HepG2 (cell line): ENCODE measurements around the gene CAD. TPM values are rescaled to one million over a fixed set of nuclear protein-coding genes. Genes with fewer than 3 reads are reported as not detected.

Experiments used
- ATM ChIP-seq: fragments of 450-650 bp; IDR thresholded peaks from 2 replicates; pipeline ENCODE4 v1.7.1; 2017; ENCODE audit warnings: mild to moderate bottlenecking, borderline replicate concordance
- BHLHE40 ChIP-seq: IDR thresholded peaks from 2 replicates; pipeline ENCODE4 v1.6.1; 2011; ENCODE audit warnings: low read length, improper control_type of control experiment
- CBFB ChIP-seq: sonication (generic); formaldehyde crosslinking; IDR thresholded peaks from 2 replicates; pipeline ENCODE4 v1.4.0; 2020; ENCODE audit warnings: missing genetic modification reagents
- RBM39 ChIP-seq: fragments of 200-400 bp; formaldehyde crosslinking; IDR thresholded peaks from one replicate; pipeline ENCODE4 v1.6.1; 2018; ENCODE audit warnings: antibody characterized with exemption, mild to moderate bottlenecking, low read depth, low read length; ENCODE audit not compliant: poor library complexity, severe bottlenecking
- ZFAT ChIP-seq: sonication (generic); formaldehyde crosslinking; conservative IDR thresholded peaks from 2 replicates; pipeline ENCODE4 v1.8.1; 2023; ENCODE audit warnings: missing genetic modification reagents, inconsistent platforms
- ZIK1 ChIP-seq: sonication (generic); formaldehyde crosslinking; IDR thresholded peaks from 2 replicates; pipeline ENCODE4 v1.5.0; 2020; ENCODE audit warnings: mild to moderate bottlenecking, low read depth, missing genetic modification reagents, borderline replicate concordance
- ZNF17 ChIP-seq: sonication (generic); formaldehyde crosslinking; IDR thresholded peaks from 2 replicates; pipeline ENCODE4 v1.5.0; 2020; ENCODE audit warnings: mild to moderate bottlenecking, missing genetic modification reagents
- ZNF205 ChIP-seq: IDR thresholded peaks from 2 replicates; pipeline ENCODE4 v1.6.1; 2018; ENCODE audit warnings: missing biosample characterization, missing genetic modification reagents
- ZNF3 ChIP-seq: IDR thresholded peaks from 2 replicates; pipeline ENCODE4 v1.7.0; 2017; ENCODE audit warnings: inconsistent platforms
- ZNF317 ChIP-seq: sonication (generic); formaldehyde crosslinking; IDR thresholded peaks from 2 replicates; pipeline ENCODE4 v1.5.0; 2020; ENCODE audit warnings: mild to moderate bottlenecking, missing genetic modification reagents
- ZNF614 ChIP-seq: IDR thresholded peaks from 2 replicates; pipeline ENCODE4 v1.6.1; 2018; ENCODE audit warnings: missing biosample characterization, missing genetic modification reagents, inconsistent platforms, borderline replicate concordance
- polyA plus RNA-seq, 8 experiments: library from polyadenylated mRNA; depleted of rRNA in 3 of 8; stranded (reverse) in 7 of 8; unstranded in 1 of 8; fragments of >200 nt; fragmentation: Illumina TruSeq in 4 of 8; extraction: Trizol in 4 of 8; gene quantifications; 2 replicates each; pipeline versions ENCODE4 v1.2.1 to v1.2.3, GENCODE V29; 2011 to 2016; ENCODE audit warnings: low read depth in 4 of 8, missing spikeins in 1 of 8, mixed read lengths in 1 of 8; ENCODE audit not compliant: insufficient read depth in 1 of 8
- total RNA-seq, 5 experiments: library from RNA; depleted of rRNA; stranded (reverse); fragments of >200 nt; fragmentation: Illumina TruSeq; extraction: Trizol; gene quantifications; 2 replicates each; pipeline ENCODE4 v1.2.3, GENCODE V29; 2016; ENCODE audit warnings: low read depth in 1 of 5
- TF ChIP-seq, protein P1 (sequence below): sonication (generic); formaldehyde crosslinking; IDR thresholded peaks from 2 replicates; pipeline ENCODE4 v1.5.0; 2020; ENCODE audit warnings: mild to moderate bottlenecking, missing genetic modification reagents
- TF ChIP-seq, protein P2 (sequence below): sonication (generic); formaldehyde crosslinking; IDR thresholded peaks from 2 replicates; pipeline ENCODE4 v1.4.0; 2020; ENCODE audit warnings: missing genetic modification reagents, borderline replicate concordance
- TF ChIP-seq, protein P3 (sequence below), 2 experiments: IDR thresholded peaks; 2 replicates each; pipeline ENCODE4 v1.6.1; 2011 to 2012; ENCODE audit warnings: low read length in 2 of 2, borderline replicate concordance in 1 of 2, low read depth in 1 of 2, mild to moderate bottlenecking in 1 of 2, moderate library complexity in 1 of 2
- TF ChIP-seq, protein P4 (sequence below): sonication (generic); formaldehyde crosslinking; IDR thresholded peaks from 2 replicates; pipeline ENCODE4 v1.5.0; 2020; ENCODE audit warnings: mild to moderate bottlenecking, missing genetic modification reagents, moderate library complexity

CAD gene
- total and polyA plus RNA-seq, 2 of the 13 experiments (the other 11 are each of a cell fraction or from before 2014, with no cell fraction given), result 21.7 to 37.0 TPM

DNA sequence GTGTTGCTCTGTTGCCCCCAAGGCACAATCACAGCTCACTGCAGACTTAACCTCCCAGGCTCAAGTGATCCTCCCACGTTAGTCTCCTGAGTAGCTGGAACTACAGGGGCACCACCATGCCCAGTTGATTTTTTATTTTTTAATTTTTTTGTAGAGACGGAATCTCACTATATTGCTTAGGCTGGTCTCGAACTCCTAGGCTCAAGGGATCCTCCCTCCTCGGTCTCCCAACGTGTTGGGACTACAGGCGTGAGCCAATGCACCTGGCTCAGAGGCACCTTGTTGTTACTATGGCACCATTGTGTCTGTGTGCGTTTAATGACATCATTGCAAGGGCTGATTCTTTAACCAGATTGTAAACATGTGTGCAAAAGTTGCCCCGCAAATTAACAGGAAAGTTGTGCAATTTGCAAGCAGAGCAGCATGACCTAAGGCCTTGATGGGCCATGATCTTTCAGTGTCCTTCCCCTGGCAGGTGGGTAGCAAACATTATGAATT is 45.8 kb upstream of the CAD start (continued):
- TF ChIP-seq ZNF317 (CRISPR knock-in tag) (peak; percentile 79; the same call in 1 of the 2 replicates), CBFB (CRISPR knock-in tag) (peak; percentile 56; the same call in 1 of the 2 replicates), RBM39 (no peak), ZIK1 (CRISPR knock-in tag) (no peak), ZNF17 (CRISPR knock-in tag) (no peak), BHLHE40 (0 out of 2 replicates have a peak, but pooled peaks have one; percentile 34), ZFAT (CRISPR knock-in tag) (no peak), ATM (no peak), ZNF205 (peak; percentile 82), ZNF3 (peak; percentile 76; the same call in 1 of the 2 replicates), ZNF614 (CRISPR knock-in tag) (peak; percentile 91)
- TF ChIP-seq, protein P1, sequence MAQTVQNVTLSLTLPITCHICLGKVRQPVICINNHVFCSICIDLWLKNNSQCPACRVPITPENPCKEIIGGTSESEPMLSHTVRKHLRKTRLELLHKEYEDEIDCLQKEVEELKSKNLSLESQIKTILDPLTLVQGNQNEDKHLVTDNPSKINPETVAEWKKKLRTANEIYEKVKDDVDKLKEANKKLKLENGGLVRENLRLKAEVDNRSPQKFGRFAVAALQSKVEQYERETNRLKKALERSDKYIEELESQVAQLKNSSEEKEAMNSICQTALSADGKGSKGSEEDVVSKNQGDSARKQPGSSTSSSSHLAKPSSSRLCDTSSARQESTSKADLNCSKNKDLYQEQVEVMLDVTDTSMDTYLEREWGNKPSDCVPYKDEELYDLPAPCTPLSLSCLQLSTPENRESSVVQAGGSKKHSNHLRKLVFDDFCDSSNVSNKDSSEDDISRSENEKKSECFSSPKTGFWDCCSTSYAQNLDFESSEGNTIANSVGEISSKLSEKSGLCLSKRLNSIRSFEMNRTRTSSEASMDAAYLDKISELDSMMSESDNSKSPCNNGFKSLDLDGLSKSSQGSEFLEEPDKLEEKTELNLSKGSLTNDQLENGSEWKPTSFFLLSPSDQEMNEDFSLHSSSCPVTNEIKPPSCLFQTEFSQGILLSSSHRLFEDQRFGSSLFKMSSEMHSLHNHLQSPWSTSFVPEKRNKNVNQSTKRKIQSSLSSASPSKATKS (CRISPR knock-in tag), result peak; percentile 98; the same call in 1 of the 2 replicates
- TF ChIP-seq, protein P2, sequence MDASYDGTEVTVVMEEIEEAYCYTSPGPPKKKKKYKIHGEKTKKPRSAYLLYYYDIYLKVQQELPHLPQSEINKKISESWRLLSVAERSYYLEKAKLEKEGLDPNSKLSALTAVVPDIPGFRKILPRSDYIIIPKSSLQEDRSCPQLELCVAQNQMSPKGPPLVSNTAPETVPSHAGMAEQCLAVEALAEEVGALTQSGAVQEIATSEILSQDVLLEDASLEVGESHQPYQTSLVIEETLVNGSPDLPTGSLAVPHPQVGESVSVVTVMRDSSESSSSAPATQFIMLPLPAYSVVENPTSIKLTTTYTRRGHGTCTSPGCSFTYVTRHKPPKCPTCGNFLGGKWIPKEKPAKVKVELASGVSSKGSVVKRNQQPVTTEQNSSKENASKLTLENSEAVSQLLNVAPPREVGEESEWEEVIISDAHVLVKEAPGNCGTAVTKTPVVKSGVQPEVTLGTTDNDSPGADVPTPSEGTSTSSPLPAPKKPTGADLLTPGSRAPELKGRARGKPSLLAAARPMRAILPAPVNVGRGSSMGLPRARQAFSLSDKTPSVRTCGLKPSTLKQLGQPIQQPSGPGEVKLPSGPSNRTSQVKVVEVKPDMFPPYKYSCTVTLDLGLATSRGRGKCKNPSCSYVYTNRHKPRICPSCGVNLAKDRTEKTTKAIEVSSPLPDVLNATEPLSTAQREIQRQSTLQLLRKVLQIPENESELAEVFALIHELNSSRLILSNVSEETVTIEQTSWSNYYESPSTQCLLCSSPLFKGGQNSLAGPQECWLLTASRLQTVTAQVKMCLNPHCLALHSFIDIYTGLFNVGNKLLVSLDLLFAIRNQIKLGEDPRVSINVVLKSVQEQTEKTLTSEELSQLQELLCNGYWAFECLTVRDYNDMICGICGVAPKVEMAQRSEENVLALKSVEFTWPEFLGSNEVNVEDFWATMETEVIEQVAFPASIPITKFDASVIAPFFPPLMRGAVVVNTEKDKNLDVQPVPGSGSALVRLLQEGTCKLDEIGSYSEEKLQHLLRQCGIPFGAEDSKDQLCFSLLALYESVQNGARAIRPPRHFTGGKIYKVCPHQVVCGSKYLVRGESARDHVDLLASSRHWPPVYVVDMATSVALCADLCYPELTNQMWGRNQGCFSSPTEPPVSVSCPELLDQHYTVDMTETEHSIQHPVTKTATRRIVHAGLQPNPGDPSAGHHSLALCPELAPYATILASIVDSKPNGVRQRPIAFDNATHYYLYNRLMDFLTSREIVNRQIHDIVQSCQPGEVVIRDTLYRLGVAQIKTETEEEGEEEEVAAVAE (CRISPR knock-in tag), result peak; percentile 84; the same call in 1 of the 2 replicates
- TF ChIP-seq, protein P3, sequence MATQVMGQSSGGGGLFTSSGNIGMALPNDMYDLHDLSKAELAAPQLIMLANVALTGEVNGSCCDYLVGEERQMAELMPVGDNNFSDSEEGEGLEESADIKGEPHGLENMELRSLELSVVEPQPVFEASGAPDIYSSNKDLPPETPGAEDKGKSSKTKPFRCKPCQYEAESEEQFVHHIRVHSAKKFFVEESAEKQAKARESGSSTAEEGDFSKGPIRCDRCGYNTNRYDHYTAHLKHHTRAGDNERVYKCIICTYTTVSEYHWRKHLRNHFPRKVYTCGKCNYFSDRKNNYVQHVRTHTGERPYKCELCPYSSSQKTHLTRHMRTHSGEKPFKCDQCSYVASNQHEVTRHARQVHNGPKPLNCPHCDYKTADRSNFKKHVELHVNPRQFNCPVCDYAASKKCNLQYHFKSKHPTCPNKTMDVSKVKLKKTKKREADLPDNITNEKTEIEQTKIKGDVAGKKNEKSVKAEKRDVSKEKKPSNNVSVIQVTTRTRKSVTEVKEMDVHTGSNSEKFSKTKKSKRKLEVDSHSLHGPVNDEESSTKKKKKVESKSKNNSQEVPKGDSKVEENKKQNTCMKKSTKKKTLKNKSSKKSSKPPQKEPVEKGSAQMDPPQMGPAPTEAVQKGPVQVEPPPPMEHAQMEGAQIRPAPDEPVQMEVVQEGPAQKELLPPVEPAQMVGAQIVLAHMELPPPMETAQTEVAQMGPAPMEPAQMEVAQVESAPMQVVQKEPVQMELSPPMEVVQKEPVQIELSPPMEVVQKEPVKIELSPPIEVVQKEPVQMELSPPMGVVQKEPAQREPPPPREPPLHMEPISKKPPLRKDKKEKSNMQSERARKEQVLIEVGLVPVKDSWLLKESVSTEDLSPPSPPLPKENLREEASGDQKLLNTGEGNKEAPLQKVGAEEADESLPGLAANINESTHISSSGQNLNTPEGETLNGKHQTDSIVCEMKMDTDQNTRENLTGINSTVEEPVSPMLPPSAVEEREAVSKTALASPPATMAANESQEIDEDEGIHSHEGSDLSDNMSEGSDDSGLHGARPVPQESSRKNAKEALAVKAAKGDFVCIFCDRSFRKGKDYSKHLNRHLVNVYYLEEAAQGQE (IDR thresholded peaks at IDR 0.05; ENCODE audit: borderline replicate concordance in 1 of 2, low read depth in 1 of 2, low read length in 2 of 2), result no peak
- TF ChIP-seq, protein P4, sequence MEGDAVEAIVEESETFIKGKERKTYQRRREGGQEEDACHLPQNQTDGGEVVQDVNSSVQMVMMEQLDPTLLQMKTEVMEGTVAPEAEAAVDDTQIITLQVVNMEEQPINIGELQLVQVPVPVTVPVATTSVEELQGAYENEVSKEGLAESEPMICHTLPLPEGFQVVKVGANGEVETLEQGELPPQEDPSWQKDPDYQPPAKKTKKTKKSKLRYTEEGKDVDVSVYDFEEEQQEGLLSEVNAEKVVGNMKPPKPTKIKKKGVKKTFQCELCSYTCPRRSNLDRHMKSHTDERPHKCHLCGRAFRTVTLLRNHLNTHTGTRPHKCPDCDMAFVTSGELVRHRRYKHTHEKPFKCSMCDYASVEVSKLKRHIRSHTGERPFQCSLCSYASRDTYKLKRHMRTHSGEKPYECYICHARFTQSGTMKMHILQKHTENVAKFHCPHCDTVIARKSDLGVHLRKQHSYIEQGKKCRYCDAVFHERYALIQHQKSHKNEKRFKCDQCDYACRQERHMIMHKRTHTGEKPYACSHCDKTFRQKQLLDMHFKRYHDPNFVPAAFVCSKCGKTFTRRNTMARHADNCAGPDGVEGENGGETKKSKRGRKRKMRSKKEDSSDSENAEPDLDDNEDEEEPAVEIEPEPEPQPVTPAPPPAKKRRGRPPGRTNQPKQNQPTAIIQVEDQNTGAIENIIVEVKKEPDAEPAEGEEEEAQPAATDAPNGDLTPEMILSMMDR (CRISPR knock-in tag), result 0 out of 2 replicates have a peak, but pooled peaks have one; percentile 4
